ENCODE results near the gene BMF. TPM values are rescaled to one million over a fixed set of nuclear protein-coding genes. Genes with fewer than 3 reads are reported as not detected.

Gene BMF
- total RNA-seq, 4 donors from 2014 or later, result 3.7 to 7.7 (median 5.3) TPM

DNA sequence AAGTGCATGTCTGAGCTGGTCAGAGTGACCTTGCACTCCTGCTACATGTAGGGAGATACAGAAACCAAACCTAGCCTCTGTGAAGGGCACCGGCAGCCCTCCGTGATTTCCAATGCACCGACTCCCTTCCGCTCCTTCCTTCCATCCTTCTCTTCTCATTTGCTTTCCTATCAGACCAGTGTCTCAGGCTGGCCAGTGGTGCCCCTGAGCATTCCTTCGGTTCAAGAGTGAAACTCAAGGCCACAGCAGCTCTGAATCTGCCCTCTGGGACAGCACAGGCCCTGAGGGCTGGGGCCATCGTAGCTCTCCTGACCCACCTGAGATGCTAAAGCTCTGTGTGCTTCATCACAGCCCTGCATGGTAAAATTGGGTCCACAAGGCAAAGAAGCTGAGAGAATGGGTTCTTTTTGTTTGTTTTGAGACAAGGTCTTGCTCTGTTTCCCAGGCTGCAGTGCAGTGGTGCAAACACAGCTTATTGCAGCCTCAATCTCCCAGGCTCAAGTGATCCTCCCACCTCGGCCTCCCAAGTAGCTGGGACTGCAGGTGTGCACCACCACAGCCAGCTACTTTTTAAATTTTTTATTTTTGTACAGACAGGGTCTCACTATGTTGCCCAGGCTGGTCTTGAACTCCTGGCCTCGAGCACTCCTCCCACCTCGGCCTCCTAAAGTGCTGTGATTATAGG lies 2.3 kb upstream of the BMF start:
- DNase-seq (ENCODE audit: low spot score), result no peak
- TF ChIP-seq, protein P1, sequence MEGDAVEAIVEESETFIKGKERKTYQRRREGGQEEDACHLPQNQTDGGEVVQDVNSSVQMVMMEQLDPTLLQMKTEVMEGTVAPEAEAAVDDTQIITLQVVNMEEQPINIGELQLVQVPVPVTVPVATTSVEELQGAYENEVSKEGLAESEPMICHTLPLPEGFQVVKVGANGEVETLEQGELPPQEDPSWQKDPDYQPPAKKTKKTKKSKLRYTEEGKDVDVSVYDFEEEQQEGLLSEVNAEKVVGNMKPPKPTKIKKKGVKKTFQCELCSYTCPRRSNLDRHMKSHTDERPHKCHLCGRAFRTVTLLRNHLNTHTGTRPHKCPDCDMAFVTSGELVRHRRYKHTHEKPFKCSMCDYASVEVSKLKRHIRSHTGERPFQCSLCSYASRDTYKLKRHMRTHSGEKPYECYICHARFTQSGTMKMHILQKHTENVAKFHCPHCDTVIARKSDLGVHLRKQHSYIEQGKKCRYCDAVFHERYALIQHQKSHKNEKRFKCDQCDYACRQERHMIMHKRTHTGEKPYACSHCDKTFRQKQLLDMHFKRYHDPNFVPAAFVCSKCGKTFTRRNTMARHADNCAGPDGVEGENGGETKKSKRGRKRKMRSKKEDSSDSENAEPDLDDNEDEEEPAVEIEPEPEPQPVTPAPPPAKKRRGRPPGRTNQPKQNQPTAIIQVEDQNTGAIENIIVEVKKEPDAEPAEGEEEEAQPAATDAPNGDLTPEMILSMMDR (IDR thresholded peaks at IDR 0.05), result no peak
- ATAC-seq (ENCODE audit: low FRiP score), result no peak

DNA sequence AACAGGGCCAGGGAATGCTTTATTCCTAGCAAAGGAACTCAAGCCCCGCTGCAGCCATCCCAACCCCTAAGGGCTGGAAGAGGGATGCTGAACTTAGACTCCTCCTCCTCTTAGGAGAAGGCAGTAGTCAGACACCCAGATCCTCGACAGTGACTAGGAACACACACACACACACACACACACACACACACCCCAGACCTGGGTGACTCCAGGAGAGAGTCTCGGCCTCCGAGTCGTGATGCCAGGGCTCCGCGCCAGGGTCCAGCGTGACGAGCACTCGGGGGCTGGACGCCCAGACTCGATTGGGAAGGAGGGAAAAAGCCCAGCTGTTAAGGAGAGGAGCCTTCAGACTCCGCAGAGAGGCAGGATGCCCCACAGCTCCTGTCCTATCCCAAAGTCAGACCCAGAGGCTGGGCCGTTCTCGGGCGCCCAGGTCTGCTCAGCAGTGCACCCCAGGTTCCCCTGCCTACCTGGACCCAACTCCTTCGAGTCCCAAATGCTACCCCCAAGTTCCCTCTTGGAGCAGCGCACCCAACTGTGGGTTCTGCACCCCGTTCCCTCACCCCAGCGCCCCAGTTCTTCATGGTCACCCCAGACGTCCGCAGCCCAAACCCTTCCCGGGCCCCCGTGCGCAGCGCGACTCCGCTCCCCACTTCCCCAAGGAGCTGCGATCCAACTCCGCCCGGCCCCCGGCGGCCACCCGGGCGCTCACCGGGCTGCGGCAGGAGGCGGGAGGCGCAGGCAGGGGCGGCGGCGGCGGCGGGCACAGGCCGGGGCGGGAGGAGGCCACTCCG lies 421 bp downstream of the BMF start:
- ATAC-seq (ENCODE audit: low FRiP score), result peak; percentile 7
- TF ChIP-seq, protein P1 (IDR thresholded peaks at IDR 0.05), result no peak

DNA sequence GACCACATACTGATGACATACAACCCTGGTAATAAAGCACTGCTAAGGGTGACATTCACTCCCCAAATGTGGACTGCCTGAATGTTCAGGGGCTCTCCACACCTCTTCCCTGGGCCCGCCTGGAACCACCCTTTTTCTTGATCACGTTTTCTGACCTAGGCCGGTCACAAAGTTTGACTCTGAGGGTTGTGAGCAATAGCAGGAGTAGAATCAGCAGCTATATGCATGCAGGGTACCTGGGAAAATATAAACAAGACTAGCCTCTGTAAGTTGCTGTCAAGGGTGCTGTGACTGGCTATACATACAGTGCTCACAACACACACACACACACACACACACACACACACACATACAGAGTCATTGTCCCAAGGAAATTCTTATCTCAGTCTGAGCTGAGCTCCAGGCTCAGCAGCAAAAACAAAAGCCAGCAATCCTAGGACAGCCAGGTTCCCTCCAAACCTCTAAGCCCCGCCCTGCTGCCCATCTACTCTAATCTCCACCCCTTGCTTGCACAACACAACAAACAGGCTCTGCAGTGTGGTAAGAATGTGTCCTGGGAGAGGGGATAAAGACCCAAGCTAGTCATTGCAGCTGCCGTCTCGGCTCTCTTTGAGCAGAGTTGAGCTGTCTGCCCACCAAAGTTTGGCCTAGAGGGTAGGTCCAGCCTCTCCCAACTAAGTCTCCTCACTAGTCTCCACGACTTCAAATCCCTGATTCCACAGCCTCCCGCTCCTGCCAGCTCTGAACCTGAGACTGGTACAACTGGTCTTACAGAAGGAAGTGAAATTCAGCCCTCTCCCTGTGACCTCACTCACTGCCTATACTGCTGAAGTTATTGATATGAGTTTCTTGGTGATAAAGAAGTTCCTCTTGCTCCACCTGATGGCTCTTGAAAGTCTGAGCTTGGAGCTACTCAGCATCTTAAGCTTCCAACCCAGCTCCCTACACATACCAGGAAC lies 2.2 kb downstream of the BMF start:
- DNase-seq (ENCODE audit: low spot score) (peak; percentile 67), ATAC-seq (ENCODE audit: low FRiP score) (peak; percentile 62)
- TF ChIP-seq, protein P1 (IDR thresholded peaks at IDR 0.05), result no peak

More for the DNA sequence above, 421 bp downstream of the BMF start:
- DNase-seq (ENCODE audit: low spot score), result peak; percentile 69

DNA sequence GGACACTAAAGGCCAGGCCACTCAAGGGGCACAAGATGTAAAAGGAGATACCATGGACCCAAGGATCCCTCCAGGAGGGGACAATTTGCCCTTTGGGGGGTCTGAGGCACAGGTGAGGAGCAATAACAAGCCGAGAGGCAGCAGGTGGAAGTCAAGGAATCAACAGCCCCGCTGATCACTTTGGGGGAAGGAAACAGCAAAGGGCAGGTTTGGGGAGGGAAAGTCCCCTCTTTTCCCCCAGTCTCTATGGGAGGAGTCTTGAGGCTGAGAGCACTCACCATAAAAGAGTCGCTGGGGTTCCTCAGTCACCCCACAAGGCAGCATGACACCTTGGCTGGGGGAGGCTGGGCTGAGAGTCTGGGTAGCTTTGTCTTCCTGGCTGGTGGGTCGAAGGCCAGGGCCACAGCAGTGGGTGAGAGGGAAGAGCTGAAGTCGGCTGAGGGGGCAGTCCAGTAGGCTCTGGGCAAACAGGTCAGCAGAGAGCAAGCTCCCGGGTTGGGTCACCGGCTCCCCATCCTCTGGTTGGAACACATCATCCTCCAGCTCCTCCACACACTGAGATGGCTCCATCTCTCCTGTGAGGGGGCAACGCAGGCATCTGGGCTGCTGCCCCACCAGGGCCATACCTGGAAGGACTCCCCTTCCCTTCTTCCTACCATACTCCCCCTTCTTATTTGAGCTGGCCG lies 3.0 kb downstream of the BMF start:
- DNase-seq (ENCODE audit: low spot score) (no peak), ATAC-seq (ENCODE audit: low FRiP score) (no peak)
- TF ChIP-seq, protein P1 (IDR thresholded peaks at IDR 0.05), result no peak

DNA sequence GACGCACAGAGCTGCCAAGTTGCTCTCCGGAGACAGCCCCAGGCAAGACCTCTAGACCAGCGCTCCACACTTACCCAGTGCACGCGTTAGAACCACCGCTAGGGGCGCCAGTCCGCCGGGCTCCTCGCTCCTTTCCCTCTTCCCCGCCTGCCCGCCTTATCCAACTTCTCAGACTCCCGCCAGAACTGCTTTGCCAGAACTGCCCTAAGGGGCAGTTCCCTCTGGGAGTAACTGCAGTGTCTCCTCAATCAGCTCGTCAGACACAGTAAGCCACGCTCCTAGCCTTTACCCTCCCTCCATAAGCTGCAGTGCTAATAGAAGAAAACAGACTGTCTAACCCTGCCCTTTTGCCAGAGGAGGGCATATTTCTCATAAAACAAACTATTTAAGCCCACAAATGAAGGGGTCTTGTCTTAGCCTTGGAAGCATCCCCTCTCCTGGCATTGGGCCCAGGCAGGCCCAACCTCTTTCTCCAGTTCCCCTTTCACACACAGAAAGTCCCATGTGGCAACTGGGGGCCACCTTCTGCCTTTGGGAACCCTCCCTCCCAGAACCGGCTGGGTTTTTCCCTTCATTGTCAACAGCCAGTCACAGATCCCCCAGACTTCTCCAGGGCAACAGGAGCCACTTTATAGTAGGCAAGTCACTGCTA lies 3.7 kb downstream of the BMF start:
- ATAC-seq (ENCODE audit: low FRiP score) (peak; percentile 60), DNase-seq (ENCODE audit: low spot score) (peak; percentile 83)
- TF ChIP-seq, protein P1 (IDR thresholded peaks at IDR 0.05), result peak in 2 of 3 donors; percentile 30 to 53

Data from omental fat pad (tissue), 4 donors.